GM21381 (cell line): ENCODE measurements around the gene C8B.

Experiments
- ATAC-seq: cut with Tn5 transposase; IDR thresholded peaks from one replicate; pipeline ENCODE4 v1.9.1; 2021; ENCODE audit warnings: mild to moderate bottlenecking, moderate library complexity; ENCODE audit not compliant: unreplicated experiment

The C8B gene

GRCh38 chr1:56972976-56973375 lies 7.2 kb upstream of the C8B start:
- ATAC-seq: no peak

- no peak for ATAC-seq
These were observed 4.5 kb upstream of the C8B start for GRCh38 chr1:56970280-56970679.

- ATAC-seq: no peak
These were observed 3.2 kb upstream of the C8B start for GRCh38 chr1:56968878-56969495.

- no peak for ATAC-seq
These were observed 2.4 kb upstream of the C8B start for GRCh38 chr1:56967900-56968832.

- no peak for ATAC-seq
These were observed 1.5 kb upstream of the C8B start for GRCh38 chr1:56967355-56967754.

GRCh38 chr1:56966698-56966999 lies 834 bp upstream of the C8B start:
- no peak for ATAC-seq

GRCh38 chr1:56965191-56965590 lies 624 bp downstream of the C8B start:
- ATAC-seq: no peak

- ATAC-seq: no peak
These were observed 1.3 kb downstream of the C8B start for GRCh38 chr1:56964349-56965017.

GRCh38 chr1:56963667-56964066 lies 2.1 kb downstream of the C8B start:
- ATAC-seq: no peak

- ATAC-seq: no peak
These were observed 4.4 kb downstream of the C8B start for GRCh38 chr1:56961426-56961825.

- no peak for ATAC-seq
These were observed 7.3 kb downstream of the C8B start for GRCh38 chr1:56958526-56958925.

GRCh38 chr1:56957931-56958330 lies 7.9 kb downstream of the C8B start:
- no peak for ATAC-seq

GRCh38 chr1:56954664-56955063 lies 11.2 kb downstream of the C8B start:
- ATAC-seq: no peak

GRCh38 chr1:56953386-56953785 lies 12.4 kb downstream of the C8B start:
- ATAC-seq: no peak

- no peak for ATAC-seq
These were observed 13.3 kb downstream of the C8B start for GRCh38 chr1:56952501-56952900.

- no peak for ATAC-seq
These were observed 17.3 kb downstream of the C8B start for GRCh38 chr1:56948403-56949023.

GRCh38 chr1:56940039-56940438 lies 25.8 kb downstream of the C8B start:
- ATAC-seq: no peak

GRCh38 chr1:56939209-56939608 lies 26.6 kb downstream of the C8B start:
- ATAC-seq: no peak

GRCh38 chr1:56938646-56939045 lies 27.2 kb downstream of the C8B start:
- ATAC-seq: no peak

GRCh38 chr1:56934430-56935060 lies 31.3 kb downstream of the C8B start:
- ATAC-seq: no peak

- no peak for ATAC-seq
These were observed 32.2 kb downstream of the C8B start for GRCh38 chr1:56933606-56934005.
